GM12878 (cell line): ENCODE results near the gene RAP1GAP.

Experiments
- CEBPB ChIP-seq, 2 experiments: fragments of 150-350 bp in 1 of 2; IDR thresholded peaks; 2 replicates each; pipeline ENCODE4 v1.6.1; 2012 to 2014; ENCODE audit warnings: low read depth in 2 of 2, low read length in 2 of 2, borderline replicate concordance in 1 of 2, inconsistent platforms in 1 of 2
- EZH2 ChIP-seq: IDR thresholded peaks from 2 replicates; pipeline ENCODE4 v1.6.1; 2012; ENCODE audit warnings: low read depth, mild to moderate bottlenecking, control low read depth, inconsistent platforms, low read length, borderline replicate concordance; ENCODE audit not compliant: control insufficient read depth
- GABPA ChIP-seq: IDR thresholded peaks from 2 replicates; pipeline ENCODE4 v1.6.1; 2014; ENCODE audit warnings: antibody characterized with exemption, low read depth, mild to moderate bottlenecking, inconsistent platforms
- JUND ChIP-seq: IDR thresholded peaks from 2 replicates; pipeline ENCODE4 v1.6.1; 2012; ENCODE audit warnings: low read depth, mild to moderate bottlenecking, low read length, improper control_type of control experiment, moderate library complexity
- MXI1 ChIP-seq: fragments of 150-350 bp; IDR thresholded peaks from 2 replicates; pipeline ENCODE4 v1.6.1; 2011; ENCODE audit warnings: low read depth, mild to moderate bottlenecking, inconsistent platforms, low read length, improper control_type of control experiment
- TF ChIP-seq, protein P1 (sequence below), 3 experiments: IDR thresholded peaks in 2 of 3; conservative IDR thresholded peaks in 1 of 3; 2 replicates each; pipeline ENCODE4 v1.5.1; 2011; ENCODE audit warnings: low read depth in 3 of 3, low read length in 3 of 3, mild to moderate bottlenecking in 3 of 3, control low read depth in 2 of 3, moderate library complexity in 2 of 3, inconsistent platforms in 1 of 3, mixed read lengths in 1 of 3; ENCODE audit not compliant: control insufficient read depth in 2 of 3, insufficient read depth in 1 of 3; ENCODE audit errors: extremely low read depth in 1 of 3

DNA sequence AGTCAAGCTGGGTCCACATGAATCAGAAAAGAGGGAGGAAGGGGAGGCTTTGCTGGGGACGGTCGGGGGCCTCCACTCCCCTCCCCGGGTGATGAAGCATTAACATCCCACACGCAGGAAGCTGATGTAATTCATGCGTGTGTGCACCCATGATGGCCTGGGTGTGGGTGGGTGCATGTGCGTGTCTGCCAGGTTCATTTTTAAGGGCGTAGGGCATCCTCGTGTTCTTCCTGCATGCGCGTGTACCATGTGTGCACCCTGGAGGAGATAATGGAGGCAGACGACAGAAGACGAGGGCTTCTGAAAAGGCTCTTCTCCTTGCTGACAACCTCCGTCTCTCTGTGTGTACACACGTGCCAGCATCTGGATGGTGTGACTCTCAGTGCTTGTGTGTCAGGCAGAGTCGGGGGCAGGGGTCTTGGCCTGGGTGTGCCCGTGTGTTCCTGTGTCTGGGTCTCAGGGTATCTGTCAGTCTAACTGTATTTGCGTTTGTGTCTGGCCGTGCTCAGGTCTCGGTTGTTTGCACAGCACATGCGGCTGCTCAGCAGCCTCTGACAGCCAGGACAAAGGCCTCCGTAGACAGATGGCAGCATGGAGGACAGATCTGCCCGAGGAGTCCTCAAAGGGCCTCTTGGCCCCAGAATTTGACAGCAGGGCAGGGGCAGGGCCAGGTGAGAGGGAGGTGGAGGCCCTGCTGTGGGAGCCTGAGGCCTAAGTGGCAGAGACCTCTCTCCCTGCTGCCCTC is 2.4 kb downstream of the RAP1GAP start:
- TF ChIP-seq, protein P1, sequence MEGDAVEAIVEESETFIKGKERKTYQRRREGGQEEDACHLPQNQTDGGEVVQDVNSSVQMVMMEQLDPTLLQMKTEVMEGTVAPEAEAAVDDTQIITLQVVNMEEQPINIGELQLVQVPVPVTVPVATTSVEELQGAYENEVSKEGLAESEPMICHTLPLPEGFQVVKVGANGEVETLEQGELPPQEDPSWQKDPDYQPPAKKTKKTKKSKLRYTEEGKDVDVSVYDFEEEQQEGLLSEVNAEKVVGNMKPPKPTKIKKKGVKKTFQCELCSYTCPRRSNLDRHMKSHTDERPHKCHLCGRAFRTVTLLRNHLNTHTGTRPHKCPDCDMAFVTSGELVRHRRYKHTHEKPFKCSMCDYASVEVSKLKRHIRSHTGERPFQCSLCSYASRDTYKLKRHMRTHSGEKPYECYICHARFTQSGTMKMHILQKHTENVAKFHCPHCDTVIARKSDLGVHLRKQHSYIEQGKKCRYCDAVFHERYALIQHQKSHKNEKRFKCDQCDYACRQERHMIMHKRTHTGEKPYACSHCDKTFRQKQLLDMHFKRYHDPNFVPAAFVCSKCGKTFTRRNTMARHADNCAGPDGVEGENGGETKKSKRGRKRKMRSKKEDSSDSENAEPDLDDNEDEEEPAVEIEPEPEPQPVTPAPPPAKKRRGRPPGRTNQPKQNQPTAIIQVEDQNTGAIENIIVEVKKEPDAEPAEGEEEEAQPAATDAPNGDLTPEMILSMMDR (IDR thresholded peaks at IDR 0.05 in 2 of 3, conservative IDR thresholded peaks at IDR 0.05 in 1 of 3; ENCODE audit: control insufficient read depth in 2 of 3, extremely low read depth in 1 of 3, insufficient read depth in 1 of 3, low read depth in 3 of 3, low read length in 3 of 3) = no peak
- TF ChIP-seq EZH2 (no peak), GABPA (no peak), JUND (no peak), MXI1 (no peak), CEBPB (IDR thresholded peaks at IDR 0.05; ENCODE audit: borderline replicate concordance in 1 of 2, low read depth in 2 of 2, low read length in 2 of 2) (no peak)
